ENCODE results near the gene PRKCH.

- TF ChIP-seq POLR2A (IDR thresholded peaks at IDR 0.05), result no peak
- TF ChIP-seq CTCF (IDR thresholded peaks at IDR 0.05), result no peak
These were observed 40.8 kb downstream of the PRKCH start for GRCh38 chr14:61362072-61362750.
